Measurements from ENCODE around the gene NCKAP5. TPM values are rescaled to one million over a fixed set of nuclear protein-coding genes. Genes with fewer than 3 reads are reported as not detected.

NCKAP5 gene
- 1 to 10 TPM; 2.1 to 4.3 TPM for total RNA-seq

GRCh38 chr2:133568172-133568571, at the start of gene NCKAP5:
Gene NCKAP5, minus strand, starts transcription at chr2:133568463. Its CDS starts 50,937 bp downstream, at chr2:133517526.

GRCh38 chr2:132669908-132670495, 898.3 kb downstream of the NCKAP5 start, which contains the start of gene LYPD1:
Gene LYPD1, minus strand, starts transcription at chr2:132670205. Its CDS starts 273 bp downstream, at chr2:132669932.

Small RNA genes lying within 50 kb of the gene (small RNA-seq; reads per million reads assigned to genes)
- 0 reads per million in 2 donors for gene AC016909.1
- 0 reads per million in 2 donors for gene RN7SKP154
- gene RNU6-579P: 0 reads per million in 2 donors
